Stimulated activated CD4-positive, alpha-beta T cell treated with anti-CD3 and anti-CD28 coated beads, Interleukin-1b, Interleukin-23, amount 100 ng/mL, for 1 hour (primary cell): ENCODE data around the gene NKX6-2.
"Not testable (repeated sequence)": the region's sequence is repeated elsewhere in the genome, so short reads cannot be mapped to it uniquely, and the experiment has no call there.

Source experiments
- DNase-seq, 2 donors: peaks; one replicate each; pipeline ENCODE4 v3.0.0-alpha.2; 2020; ENCODE audit warnings: low read depth in 2 of 2

NKX6-2 gene

GRCh38 chr10:132755166-132755711 lies 30.7 kb downstream of the NKX6-2 start:
- no peak for DNase-seq

GRCh38 chr10:132754071-132754470 lies 31.9 kb downstream of the NKX6-2 start:
- DNase-seq: no peak

GRCh38 chr10:132753596-132753995 lies 32.4 kb downstream of the NKX6-2 start:
- no peak for DNase-seq

- no peak for DNase-seq
These were observed 33.0 kb downstream of the NKX6-2 start for GRCh38 chr10:132752961-132753360.

- no peak for DNase-seq
These were observed 33.6 kb downstream of the NKX6-2 start for GRCh38 chr10:132752378-132752777.

GRCh38 chr10:132750936-132751335 lies 35.0 kb downstream of the NKX6-2 start:
- no peak for DNase-seq

GRCh38 chr10:132749371-132749795 lies 36.6 kb downstream of the NKX6-2 start:
- no peak for DNase-seq

GRCh38 chr10:132748545-132749370 lies 37.2 kb downstream of the NKX6-2 start:
- no peak for DNase-seq

GRCh38 chr10:132748135-132748534 lies 37.8 kb downstream of the NKX6-2 start:
- DNase-seq: no peak

- no peak for DNase-seq
These were observed 38.9 kb downstream of the NKX6-2 start for GRCh38 chr10:132746801-132747625.

- no peak for DNase-seq
These were observed 39.6 kb downstream of the NKX6-2 start for GRCh38 chr10:132746386-132746785.

GRCh38 chr10:132745971-132746370 lies 40.0 kb downstream of the NKX6-2 start:
- no peak for DNase-seq

GRCh38 chr10:132745511-132745910 lies 40.4 kb downstream of the NKX6-2 start:
- DNase-seq: no peak

GRCh38 chr10:132744839-132745238 lies 41.1 kb downstream of the NKX6-2 start:
- DNase-seq: no peak

GRCh38 chr10:132743925-132744490 lies 41.9 kb downstream of the NKX6-2 start:
- DNase-seq: no peak

GRCh38 chr10:132743196-132743924 lies 42.6 kb downstream of the NKX6-2 start:
- DNase-seq: not testable (repeated sequence)

GRCh38 chr10:132742837-132743194 lies 43.1 kb downstream of the NKX6-2 start:
- DNase-seq: no peak

- DNase-seq: no peak
These were observed 43.6 kb downstream of the NKX6-2 start for GRCh38 chr10:132742167-132742836.

- no peak for DNase-seq
These were observed 45.4 kb downstream of the NKX6-2 start for GRCh38 chr10:132740588-132740987.

GRCh38 chr10:132739225-132739613 lies 46.7 kb downstream of the NKX6-2 start:
- DNase-seq: no peak
